AG09319 (cell line): Measurements from ENCODE around the gene HTR3D.
"Not testable (repeated sequence)": the region's sequence is repeated elsewhere in the genome, so short reads cannot be mapped to it uniquely, and the experiment has no call there.

Source experiments
- DNase-seq: peaks from one replicate; pipeline ENCODE4 v3.0.0-alpha.2; 2010; ENCODE audit warnings: low read depth; ENCODE audit errors: extremely low read depth
- TF ChIP-seq, protein P1 (sequence below): IDR thresholded peaks from 2 replicates; pipeline ENCODE4 v1.5.1; 2011; ENCODE audit warnings: low read depth, mild to moderate bottlenecking, inconsistent platforms, low read length, moderate library complexity

HTR3D gene

DNA sequence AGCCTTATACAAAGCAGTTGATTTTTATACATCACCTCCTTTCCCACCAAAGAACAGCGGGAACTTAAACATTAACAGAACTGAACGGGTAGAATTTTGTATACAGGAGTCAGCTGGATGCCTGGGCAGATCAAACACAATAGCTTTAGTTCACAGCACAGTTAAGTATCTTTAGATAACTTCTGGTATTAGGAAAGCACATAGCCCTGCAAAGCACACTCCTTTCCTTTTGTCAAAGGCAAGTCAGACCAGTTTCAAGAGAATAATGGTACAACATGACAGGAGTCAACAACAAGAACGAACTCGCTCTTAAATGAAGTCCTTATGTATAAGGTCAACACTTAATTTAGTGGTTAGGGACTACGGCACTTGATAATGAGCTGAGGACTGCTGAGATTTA is 40.1 kb upstream of the HTR3D start:
- TF ChIP-seq, protein P1, sequence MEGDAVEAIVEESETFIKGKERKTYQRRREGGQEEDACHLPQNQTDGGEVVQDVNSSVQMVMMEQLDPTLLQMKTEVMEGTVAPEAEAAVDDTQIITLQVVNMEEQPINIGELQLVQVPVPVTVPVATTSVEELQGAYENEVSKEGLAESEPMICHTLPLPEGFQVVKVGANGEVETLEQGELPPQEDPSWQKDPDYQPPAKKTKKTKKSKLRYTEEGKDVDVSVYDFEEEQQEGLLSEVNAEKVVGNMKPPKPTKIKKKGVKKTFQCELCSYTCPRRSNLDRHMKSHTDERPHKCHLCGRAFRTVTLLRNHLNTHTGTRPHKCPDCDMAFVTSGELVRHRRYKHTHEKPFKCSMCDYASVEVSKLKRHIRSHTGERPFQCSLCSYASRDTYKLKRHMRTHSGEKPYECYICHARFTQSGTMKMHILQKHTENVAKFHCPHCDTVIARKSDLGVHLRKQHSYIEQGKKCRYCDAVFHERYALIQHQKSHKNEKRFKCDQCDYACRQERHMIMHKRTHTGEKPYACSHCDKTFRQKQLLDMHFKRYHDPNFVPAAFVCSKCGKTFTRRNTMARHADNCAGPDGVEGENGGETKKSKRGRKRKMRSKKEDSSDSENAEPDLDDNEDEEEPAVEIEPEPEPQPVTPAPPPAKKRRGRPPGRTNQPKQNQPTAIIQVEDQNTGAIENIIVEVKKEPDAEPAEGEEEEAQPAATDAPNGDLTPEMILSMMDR = no peak
- no peak for DNase-seq

GRCh38 chr3:184001761-184002160 is 29.8 kb upstream of the HTR3D start:
- TF ChIP-seq, protein P1 = no peak
- no peak for DNase-seq

DNA sequence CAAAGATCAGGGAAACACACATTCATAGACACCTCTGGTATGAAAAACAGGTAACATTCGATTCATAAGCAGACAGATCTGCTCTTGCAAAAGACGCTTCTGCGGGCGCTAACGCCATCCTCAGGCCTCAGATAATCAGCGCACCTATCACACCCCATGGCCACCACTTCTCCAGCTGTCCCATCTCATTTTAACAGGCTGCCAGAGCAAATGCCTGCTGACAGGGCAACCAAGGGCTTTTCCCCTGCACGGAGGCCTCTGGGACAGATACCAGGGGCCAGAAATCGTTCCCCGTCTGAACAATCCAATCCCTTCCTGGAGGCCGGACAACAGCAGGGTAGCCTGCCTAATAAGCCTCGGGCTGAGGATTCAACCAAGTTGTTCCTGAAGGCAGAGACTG is 29.1 kb upstream of the HTR3D start:
- no peak for DNase-seq
- TF ChIP-seq, protein P1 = no peak

GRCh38 chr3:184003187-184003967 is 28.2 kb upstream of the HTR3D start:
- no peak for DNase-seq
- TF ChIP-seq, protein P1 = no peak

DNA sequence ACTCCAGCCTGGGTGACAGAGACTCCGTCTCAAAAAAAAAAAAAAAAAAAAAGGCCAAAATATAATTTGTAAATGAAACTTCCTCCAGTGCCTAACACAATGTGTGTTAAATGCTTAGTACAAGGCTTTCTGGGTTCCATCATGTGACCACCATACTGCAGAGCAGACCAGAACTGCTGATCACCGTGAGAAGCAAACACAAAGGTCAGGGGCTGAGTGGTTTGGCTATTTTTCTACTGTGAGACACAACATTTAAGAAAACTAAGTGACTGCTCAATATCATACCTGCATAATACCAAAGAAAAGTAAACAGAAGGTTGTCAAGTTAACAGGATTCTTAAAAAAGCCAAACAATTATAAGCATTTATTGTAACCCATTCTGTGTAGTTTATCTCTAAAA is 27.1 kb upstream of the HTR3D start:
- TF ChIP-seq, protein P1 = no peak
- no peak for DNase-seq

DNA sequence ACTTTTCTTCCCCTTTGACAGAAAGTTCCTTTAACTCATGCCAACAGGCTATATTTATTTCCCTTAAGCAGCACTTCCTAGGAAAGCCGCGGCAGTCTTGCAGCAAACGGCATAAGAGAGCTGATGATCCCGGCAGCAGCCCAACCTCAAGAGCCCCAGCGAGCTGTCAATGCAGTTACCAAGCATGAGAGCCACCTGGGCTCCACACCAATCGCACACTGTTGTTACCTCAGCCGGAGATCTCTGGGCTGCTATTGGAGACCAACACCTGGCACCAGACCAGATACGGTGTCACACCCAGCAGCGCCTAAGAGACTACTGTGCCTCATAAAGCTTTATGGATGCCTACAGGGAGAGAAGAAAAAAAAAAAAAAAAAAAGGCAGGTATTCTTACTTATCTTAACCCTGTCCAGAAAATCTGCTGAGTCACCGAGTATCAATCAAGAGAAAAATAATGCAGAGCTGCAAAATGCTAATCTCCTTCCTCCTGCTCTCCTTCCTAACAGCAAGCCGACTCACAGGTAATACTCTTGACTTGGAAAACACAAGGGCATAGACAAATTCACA is 25.5 kb upstream of the HTR3D start:
- DNase-seq = no peak

DNA sequence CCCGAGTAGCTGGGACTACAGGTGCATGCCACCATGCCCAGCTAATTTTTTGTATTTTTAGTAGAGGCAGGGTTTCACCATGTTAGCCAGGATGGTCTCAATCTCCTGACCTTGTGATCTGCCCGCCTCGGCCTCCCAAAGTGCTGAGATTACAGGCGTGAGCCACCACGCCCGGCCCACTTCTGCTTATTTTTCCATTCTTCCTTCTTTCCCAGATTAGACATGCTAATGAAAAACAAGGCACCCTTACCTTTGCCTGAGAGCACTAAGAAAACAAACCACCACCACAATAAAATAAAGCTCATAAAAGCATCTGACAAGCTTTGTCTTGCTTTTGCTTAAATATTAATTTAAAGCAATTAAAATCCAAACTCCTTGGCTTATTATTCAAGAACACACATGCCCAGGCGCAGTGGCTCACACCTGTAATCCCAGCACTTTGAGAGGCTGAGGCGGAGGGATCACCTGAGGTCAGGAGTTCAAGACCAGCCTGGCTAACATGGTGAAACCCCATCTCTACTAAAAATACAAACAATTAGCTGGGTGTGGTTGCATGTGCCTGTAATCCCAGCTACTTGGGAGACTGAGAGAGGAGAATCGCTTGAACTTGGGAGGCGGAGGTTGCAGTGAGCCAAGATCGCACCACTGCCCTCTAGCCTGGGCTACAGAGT is 24.3 kb upstream of the HTR3D start:
- not testable (repeated sequence) for DNase-seq

More for the DNA sequence above, 25.5 kb upstream of the HTR3D start:
- TF ChIP-seq, protein P1 = no peak
